ENCODE results near the gene ZNF185.

- TF ChIP-seq ZNF384 (IDR thresholded peaks at IDR 0.05) (no peak), FOXK2 (IDR thresholded peaks at IDR 0.05) (no peak), NFRKB (IDR thresholded peaks at IDR 0.05) (no peak), BHLHE40 (IDR thresholded peaks at IDR 0.05; ENCODE audit: borderline replicate concordance) (no peak), TARDBP (IDR thresholded peaks at IDR 0.05) (no peak), ARNT (IDR thresholded peaks at IDR 0.05) (no peak), FOXM1 (IDR thresholded peaks at IDR 0.05; ENCODE audit: borderline replicate concordance) (no peak)
Observed at GRCh38 chrX:152895121-152895520, 2.7 kb upstream of the ZNF185 start.

Measured in HEK293T (cell line).